HL-60/S4 treated with phorbol 12-myristate 13-acetate at 8.2 ng/mL for 4 days and 3 days (cell line): ENCODE measurements around the gene IGFBP3.

Source experiments
- in situ Hi-C: fragments of 300-500 bp; cut with MboI; formaldehyde crosslinking; loops from 2 replicates; pipeline ENCODE4 v1.15.0; 2022; ENCODE audit warnings: low sequenced_read_pairs

Gene IGFBP3

GRCh38 chr7:45923818-45924217 is 2.7 kb upstream of the IGFBP3 start:
- in situ Hi-C loops = loop anchor here (25.0 kb wide), 1 partner anchor 1163 kb away; no protein-coding TSS in a partner anchor

GRCh38 chr7:45923290-45923689 is 2.2 kb upstream of the IGFBP3 start:
- in situ Hi-C loops = loop anchor here (25.0 kb wide), 1 partner anchor 1164 kb away; no protein-coding TSS in a partner anchor

- in situ Hi-C loops = loop anchor here (25.0 kb wide), 1 partner anchor 1164 kb away; no protein-coding TSS in a partner anchor
These were observed 1.7 kb upstream of the IGFBP3 start for GRCh38 chr7:45922810-45923209.

GRCh38 chr7:45921699-45922519 is 837 bp upstream of the IGFBP3 start:
- in situ Hi-C loops = loop anchor here (25.0 kb wide), 1 partner anchor 1165 kb away; no protein-coding TSS in a partner anchor

DNA sequence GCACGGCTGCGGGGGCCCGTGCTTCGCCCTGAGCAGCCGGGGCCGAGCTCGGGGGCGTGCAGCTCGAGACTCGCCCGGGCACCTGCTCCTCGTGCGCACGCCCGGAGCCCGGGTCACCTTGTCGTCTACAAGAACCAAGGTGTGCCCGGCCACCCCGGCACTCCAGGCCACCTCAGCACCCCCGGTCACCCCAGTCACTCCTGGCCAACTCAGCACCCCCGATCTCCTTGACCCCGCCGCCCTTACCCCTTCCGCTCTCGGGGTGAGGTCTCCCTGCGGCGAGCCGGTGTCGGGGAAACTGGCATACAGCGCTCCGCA is 268 bp upstream of the IGFBP3 start:
- in situ Hi-C loops = loop anchor here (25.0 kb wide), 1 partner anchor 1166 kb away; no protein-coding TSS in a partner anchor

DNA sequence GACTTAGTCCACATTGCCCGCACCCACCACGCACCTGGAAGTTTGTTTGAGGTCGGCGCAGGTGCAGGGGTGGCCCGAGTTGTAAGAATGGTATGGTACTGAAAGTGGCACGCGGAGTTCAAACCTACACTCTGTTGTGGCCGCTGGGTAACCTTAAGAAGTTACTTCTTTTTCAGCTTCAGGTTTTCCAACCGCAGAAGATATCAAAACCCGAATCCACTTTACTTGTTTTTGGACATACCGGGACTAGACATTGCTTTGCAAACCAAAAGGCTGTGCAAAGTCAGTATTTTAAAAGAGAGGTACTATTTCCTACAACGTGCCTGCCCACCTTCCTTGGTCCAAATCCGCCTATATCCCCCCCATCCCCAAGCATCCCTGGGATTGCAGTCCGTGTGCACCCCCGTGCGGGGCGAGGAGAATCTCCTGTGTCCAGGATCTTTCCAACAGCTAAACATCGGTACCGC is 1.0 kb downstream of the IGFBP3 start:
- in situ Hi-C loops = loop anchor here (25.0 kb wide), 1 partner anchor 1167 kb away; no protein-coding TSS in a partner anchor

DNA sequence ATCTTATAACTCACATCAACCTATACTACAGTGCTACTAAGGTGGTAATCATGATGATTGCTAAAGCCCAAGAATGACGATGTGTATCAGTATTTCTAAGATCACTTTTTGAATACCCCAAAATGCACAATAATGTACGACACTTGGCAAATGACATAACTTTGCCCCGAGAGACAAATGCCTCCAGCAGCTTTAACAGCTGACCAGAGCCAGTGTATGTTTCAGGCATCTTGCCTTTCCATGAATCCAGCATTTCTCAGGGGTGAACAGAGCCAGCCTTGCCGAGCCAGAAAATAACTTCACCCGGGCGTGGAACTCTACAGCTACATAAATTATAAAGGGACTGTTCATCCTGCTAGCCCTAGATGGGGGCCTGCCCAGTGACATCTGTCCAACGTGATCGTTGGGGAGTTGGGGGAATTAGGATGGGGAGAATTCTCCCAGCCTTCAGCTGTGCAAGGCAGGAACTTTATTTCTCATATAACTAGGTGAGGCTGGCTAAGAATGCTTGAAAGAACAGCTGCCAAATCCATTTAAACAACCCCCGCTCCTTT is 1.8 kb downstream of the IGFBP3 start:
- in situ Hi-C loops = loop anchor here (25.0 kb wide), 1 partner anchor 1168 kb away; no protein-coding TSS in a partner anchor

DNA sequence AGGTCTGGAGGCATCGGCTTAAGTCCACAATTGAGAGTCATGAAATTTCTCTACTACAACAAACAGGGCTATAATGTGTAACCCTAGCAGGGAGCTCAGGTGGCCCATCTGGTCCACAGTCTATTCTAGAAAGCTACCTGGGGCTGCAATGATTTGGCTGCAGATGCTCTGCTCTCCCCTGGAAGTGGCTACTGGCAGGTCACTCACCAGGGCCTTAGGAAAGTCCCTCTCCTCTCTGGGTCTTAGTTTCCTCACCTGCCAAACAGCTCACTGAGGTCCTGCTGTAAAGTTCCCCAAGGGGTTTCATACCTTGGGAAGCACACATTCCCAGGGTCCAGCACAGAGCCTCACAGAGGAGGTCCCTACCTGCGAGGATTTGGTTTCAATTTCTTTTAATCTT is 2.5 kb downstream of the IGFBP3 start:
- in situ Hi-C loops = loop anchor here (25.0 kb wide), 1 partner anchor 1169 kb away; no protein-coding TSS in a partner anchor

DNA sequence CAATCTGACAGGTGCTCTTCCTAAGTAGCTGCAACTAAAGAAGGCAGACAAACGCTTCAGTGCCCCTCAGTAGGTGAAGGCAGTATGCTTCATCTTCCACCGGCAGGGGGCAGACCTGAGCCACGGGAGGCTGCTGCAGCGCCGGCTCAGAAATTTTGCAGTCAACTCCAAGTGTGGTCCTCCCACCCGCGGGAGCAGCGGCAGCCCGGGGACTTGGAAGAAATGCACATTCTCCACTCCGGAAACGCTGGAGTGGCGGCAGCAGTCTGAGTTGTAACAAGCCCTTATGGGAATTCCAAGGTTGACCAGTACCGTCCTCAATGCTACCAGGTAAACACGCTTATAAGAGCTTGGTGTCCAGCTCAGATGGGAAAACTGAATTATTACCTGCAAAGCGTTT is 3.4 kb downstream of the IGFBP3 start:
- in situ Hi-C loops = loop anchor here (25.0 kb wide), 1 partner anchor 1170 kb away; no protein-coding TSS in a partner anchor

GRCh38 chr7:45917064-45917463 is 4.0 kb downstream of the IGFBP3 start:
- in situ Hi-C loops = loop anchor here (25.0 kb wide), 1 partner anchor 1170 kb away; no protein-coding TSS in a partner anchor

- in situ Hi-C loops = loop anchor here (25.0 kb wide), 1 partner anchor 1172 kb away; no protein-coding TSS in a partner anchor
These were observed 5.5 kb downstream of the IGFBP3 start for GRCh38 chr7:45915606-45916005.

DNA sequence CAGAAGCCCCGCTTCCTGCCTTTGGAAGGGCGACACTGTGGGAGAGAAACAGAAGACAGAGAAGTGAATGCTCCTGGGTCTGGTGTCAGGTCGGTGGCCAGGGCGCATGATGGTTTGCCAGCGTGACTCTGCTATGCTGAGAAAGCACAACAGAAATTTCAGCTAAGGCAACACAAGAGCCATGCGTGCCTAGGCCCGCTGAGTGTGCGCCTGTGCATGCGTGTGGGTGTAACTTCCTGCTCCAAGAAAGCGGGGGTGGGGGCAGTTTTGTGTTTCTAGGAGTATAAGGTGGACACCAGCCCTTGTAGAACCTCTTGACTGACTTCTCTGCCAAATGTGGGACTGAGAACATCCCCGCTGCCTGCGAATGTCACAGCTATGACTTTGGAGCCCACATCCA is 6.2 kb downstream of the IGFBP3 start:
- in situ Hi-C loops = loop anchor here (25.0 kb wide), 1 partner anchor 1172 kb away; no protein-coding TSS in a partner anchor

GRCh38 chr7:45912972-45913371 is 8.1 kb downstream of the IGFBP3 start:
- in situ Hi-C loops = loop anchor here (25.0 kb wide), 1 partner anchor 1174 kb away; no protein-coding TSS in a partner anchor

DNA sequence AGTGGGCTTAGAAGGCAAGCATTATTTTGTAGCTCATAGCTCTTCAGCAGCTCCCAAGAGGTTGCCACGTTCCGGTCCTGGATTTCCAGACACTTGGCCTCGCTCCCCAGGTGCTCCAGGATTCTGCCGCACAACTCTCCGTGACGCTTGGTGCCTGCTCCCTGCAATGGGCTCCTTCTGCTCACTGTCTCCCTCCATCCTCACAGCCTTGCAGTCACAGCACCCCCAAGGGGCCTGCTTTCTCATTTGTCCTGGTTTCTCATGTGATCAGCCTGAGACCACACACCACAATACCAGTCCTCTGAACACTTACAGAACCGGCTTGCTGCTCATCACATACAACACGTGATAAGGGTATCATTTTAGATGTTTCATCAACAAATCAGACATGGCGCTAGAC is 9.8 kb downstream of the IGFBP3 start:
- in situ Hi-C loops = loop anchor here (25.0 kb wide), 1 partner anchor 1176 kb away; no protein-coding TSS in a partner anchor

GRCh38 chr7:45910855-45911254 is 10.2 kb downstream of the IGFBP3 start:
- in situ Hi-C loops = loop anchor here (25.0 kb wide), 1 partner anchor 1176 kb away; no protein-coding TSS in a partner anchor

GRCh38 chr7:45909561-45909960 is 11.5 kb downstream of the IGFBP3 start:
- in situ Hi-C loops = loop anchor here (25.0 kb wide), 1 partner anchor 1178 kb away; no protein-coding TSS in a partner anchor

- in situ Hi-C loops = loop anchor here (25.0 kb wide), 1 partner anchor 1184 kb away; no protein-coding TSS in a partner anchor
These were observed 18.3 kb downstream of the IGFBP3 start for GRCh38 chr7:45902820-45903219.

DNA sequence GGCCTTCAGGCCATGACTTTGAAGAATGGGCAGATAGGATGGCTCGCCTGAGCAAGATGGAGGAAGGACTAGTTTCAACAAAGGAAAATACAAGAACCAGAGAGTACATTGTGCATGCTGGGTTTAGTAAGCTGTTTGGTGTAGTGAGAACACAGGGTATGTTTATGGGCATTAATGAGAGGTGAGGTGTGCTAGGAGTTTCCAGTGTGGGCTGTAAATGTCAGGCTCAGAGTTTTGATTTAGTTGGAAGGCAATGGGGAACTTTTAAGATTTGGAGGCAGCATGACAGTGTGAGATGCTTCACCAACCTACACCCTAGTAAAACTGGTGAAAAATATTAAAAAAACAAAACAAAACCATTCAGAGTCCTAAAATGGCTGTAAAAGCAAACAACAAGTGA is 19.5 kb downstream of the IGFBP3 start:
- in situ Hi-C loops = loop anchor here (25.0 kb wide), 1 partner anchor 1186 kb away; no protein-coding TSS in a partner anchor

DNA sequence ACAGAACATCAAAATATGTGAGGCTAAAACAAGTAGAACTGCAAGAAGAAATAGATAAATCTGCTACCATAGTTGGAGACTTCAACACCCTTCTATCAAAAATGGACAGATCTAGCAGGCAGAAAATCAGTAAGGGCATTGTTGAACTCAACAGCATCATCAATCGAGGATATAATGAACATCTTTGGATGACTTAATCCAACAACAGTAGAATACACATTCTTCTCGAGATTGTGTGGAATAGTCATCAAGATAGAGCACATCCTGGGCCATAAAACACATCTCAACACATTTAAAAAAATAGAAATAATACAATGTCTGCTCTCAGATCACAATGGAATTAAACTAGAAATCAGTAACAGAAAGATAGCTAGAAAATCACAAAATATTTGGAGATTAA is 22.9 kb downstream of the IGFBP3 start:
- in situ Hi-C loops = no loop called here

DNA sequence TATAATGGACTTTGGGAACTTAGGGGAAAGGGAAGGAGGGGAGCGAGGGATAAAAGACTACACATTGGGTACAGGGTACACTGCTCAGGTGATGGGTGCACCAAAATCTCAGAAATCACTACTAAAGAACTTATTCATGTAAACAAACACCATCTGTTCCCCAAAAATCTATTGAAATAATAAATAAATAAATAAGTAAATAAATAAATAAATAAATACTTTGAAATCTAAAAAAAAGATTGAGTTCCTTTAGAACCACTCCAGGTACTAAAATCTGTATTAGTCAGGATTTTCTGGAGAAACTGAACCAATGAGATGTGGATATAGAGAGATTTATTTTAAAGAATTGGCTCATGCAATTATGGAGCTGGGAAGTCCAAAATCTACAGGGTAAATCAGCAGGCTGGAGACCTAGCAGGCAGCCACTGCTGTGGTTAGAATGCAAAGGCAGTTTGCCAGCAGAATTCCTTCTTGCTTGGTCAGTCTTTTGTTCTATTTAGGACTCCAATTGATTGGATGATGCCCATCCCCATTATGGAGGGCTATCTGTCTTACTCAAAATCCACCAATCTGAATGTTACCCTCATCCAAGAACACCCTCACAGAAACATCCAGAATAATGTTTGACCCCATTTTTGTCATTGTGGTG is 23.9 kb downstream of the IGFBP3 start:
- in situ Hi-C loops = no loop called here

DNA sequence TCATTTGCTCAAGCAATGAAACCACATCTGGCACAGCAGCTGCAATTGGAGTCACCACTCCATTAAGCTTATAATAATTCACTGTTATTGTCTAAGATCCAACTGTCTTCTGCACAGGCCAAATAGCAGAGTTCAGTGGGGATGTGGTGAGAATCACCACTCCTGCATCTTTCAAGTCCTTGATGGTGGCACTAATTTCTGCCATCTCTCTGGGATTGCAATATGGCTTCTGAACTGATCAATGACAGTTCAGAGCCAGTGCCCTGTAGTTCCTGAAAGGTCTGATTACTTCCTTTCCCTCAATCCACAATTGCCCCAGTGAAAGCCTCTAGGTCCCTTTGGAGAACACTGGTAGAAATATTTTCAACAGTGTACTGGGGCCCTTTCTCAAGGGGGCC is 26.4 kb downstream of the IGFBP3 start:
- in situ Hi-C loops = no loop called here
